Stomach (tissue), 9 donors: ENCODE measurements around the gene ZNF296. TPM values are rescaled to one million over a fixed set of nuclear protein-coding genes. Genes with fewer than 3 reads are reported as not detected.

Source experiments
- DNase-seq, 2 donors: peaks; one replicate each; pipeline versions ENCODE4 v3.0.0 to v3.0.0-alpha.2; 2013 to 2019
- H3K27ac ChIP-seq, 5 donors: fragments of 200-600 bp in 4 of 5; sonication (generic) in 4 of 5; one replicate each; pipeline ENCODE4 v1.5.1; 2013 to 2019; ENCODE audit warnings: mild to moderate bottlenecking in 1 of 5, moderate library complexity in 1 of 5
- H3K27me3 ChIP-seq, 3 donors: fragments of 200-600 bp; sonication (generic); one replicate each; pipeline ENCODE4 v1.5.1; 2017 to 2019; ENCODE audit warnings: mixed run types in 1 of 3
- H3K36me3 ChIP-seq, 4 donors: fragments of 200-600 bp; sonication (generic); 1 replicate in 3 of 4; 2 replicates in 1 of 4; pipeline ENCODE4 v1.5.1; 2016 to 2019
- H3K4me1 ChIP-seq, 4 donors: fragments of 200-600 bp; sonication (generic); one replicate each; pipeline ENCODE4 v1.5.1; 2016 to 2019
- H3K4me3 ChIP-seq, 4 donors: fragments of 200-600 bp; sonication (generic) in 3 of 4; one replicate each; pipeline ENCODE4 v1.5.1; 2016 to 2019; ENCODE audit warnings: mild to moderate bottlenecking in 1 of 4
- H3K9me3 ChIP-seq, 4 donors: fragments of 200-600 bp; sonication (generic); one replicate each; pipeline ENCODE4 v1.5.1; 2016 to 2019
- CTCF ChIP-seq, 7 experiments: fragments of 450-650 bp in 4 of 7; fragments of 200-600 bp in 3 of 7; sonication (generic) in 3 of 7; IDR thresholded peaks; one replicate each; pipeline ENCODE4 v1.5.1; 2016 to 2019; ENCODE audit warnings: antibody characterized with exemption in 7 of 7, control low read depth in 2 of 7, mild to moderate bottlenecking in 1 of 7
- EP300 ChIP-seq: sonication (generic); formaldehyde crosslinking; IDR thresholded peaks from one replicate; pipeline ENCODE4 v1.6.1; 2017; ENCODE audit warnings: antibody characterized with exemption
- POLR2A ChIP-seq, 4 donors: fragments of 450-650 bp; IDR thresholded peaks; one replicate each; pipeline ENCODE4 v1.6.1; 2016; ENCODE audit warnings: antibody characterized with exemption in 4 of 4, control low read depth in 2 of 4, mild to moderate bottlenecking in 1 of 4, moderate library complexity in 1 of 4
- POLR2AphosphoS5 ChIP-seq, 3 donors: sonication (generic); formaldehyde crosslinking; IDR thresholded peaks; one replicate each; pipeline ENCODE4 v1.6.1; 2016; ENCODE audit warnings: antibody characterized with exemption in 3 of 3
- WGBS, 5 donors: extraction: QIAGEN DNeasy Blood & Tissue Kit in 3 of 5; methylation state at CpG; one replicate each; pipeline versions ENCODE4 v1.1.5 to v1.1.7; 2013 to 2018; 5-methylcytosine and 5-hydroxymethylcytosine counted together
- intact Hi-C: fragments of 100-400 bp; cut with DNase I; formaldehyde crosslinking; loops from one replicate; pipeline ENCODE4 v1.15.1; 2023; ENCODE audit warnings: low total_unique reads
- polyA plus RNA-seq, 3 donors: library from polyadenylated mRNA; stranded (reverse); fragments of 200-250 nt; gene quantifications; one replicate each; pipeline ENCODE4 v1.2.3, GENCODE V29; 2013
- total RNA-seq, 5 donors: library from RNA; depleted of rRNA; stranded (reverse); fragments of >200 nt; gene quantifications; one replicate each; pipeline versions ENCODE4 v1.1.0 to v1.2.3, GENCODE V29; 2014 to 2016
- donor health status: healthy with polysubstance abuse.
- donor health status: Bipolar disorder and iron deficiency.
- donor health status: healthy.

The ZNF296 gene
- total and polyA plus RNA-seq, 8 donors = 0.45 to 13.4 (median 5.0) TPM; not detected in 1

DNA sequence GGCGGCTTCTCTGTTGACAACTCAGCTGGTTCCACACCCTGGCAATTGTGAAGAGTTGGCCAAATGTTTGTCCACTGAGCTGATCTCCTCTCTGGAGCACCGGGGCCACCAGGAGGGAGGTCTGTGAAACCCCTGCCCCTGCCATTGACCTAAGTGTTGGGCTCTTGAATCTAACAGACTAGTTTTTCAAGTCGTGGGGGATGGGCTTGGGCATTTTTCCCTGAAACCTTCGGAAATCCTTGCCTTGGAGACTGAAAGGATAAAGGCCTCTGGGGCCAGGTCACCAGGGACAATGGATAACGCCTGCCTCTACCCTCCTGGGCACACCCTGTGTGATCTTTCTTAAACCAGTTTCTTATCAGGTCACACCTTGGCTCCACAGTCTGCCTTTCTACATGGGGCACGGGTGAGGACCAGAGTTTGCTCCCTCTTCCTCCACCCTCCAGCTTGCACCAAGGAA is 3.7 kb upstream of the ZNF296 start:
- intact Hi-C loops = no loop called here
- WGBS, 5 donors = 3 to 10% (median 4%) methylated on average over 5 to 6 of the region's 6 CpGs
- Histone ChIP-seq H3K9me3 (no peaks in the 10 kb centered on the region), H3K4me3 (peak overlapping the region; percentile 76 to 97 (median 78)), H3K27ac (peak overlapping the region; percentile 83 to 87 (median 86)), H3K27me3 (no peaks in the 10 kb centered on the region), H3K36me3 (peaks cover 0 to 39% (median 29%) of the 10 kb centered on the region in 4 donors), H3K4me1 (peaks cover 22 to 69% (median 56%) of the 10 kb centered on the region in 4 donors)
- DNase-seq = peak; percentile 52 to 66
- TF ChIP-seq POLR2AphosphoS5 (IDR thresholded peaks at IDR 0.05) = peak in 1 of 3 donors; percentile 59
- no peak for TF ChIP-seq CTCF (IDR thresholded peaks at IDR 0.05)

DNA sequence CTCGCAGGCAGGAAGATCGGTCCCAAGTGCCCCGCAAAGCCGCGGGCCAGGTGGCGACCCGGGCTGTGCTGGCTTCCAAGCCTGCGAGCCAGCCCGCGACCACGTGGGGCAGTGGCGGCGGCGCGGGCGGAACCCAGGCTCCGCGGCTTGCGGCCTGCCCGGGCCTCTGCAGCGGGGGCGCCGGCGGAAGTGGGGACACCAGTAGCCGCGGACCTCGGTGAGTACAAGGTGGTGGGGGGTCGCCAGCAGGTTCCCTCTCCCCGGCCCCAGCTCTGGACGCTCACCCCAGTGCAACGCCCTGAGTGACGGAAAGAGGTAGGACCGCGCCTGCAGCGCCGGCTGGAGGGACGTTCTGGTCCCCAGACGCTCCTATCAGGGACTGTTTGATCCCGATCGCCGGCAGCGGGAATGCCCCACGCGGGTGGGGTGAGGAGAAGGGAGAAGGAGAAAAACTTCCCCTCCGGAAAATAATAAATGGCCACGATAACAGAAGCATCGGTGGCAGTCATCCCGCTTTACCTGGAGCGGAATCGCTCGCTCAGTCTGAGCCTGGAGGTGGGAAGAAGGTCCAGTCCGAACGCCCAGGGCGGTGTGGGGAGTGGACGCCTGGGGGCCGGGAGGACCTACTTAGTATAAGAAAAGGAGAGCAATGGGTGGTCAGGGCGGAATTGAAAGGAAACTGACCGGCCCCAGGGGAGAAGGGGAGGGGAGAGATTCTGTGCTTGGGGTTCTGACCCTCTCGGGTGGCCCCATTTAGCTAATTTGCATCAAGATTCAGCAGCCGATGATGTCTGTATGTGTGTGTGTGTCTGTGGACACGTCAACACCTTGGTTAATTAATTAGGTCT is 3.0 kb upstream of the ZNF296 start, which contains the start of gene GEMIN7:
Gene GEMIN7 (plus strand): TSS at position 198 of the 848 bp plus-strand sequence. CDS start 10,855 bp downstream, outside the sequence.
- Histone ChIP-seq H3K9me3 (no peaks in the 10 kb centered on the region), H3K27me3 (no peaks in the 10 kb centered on the region), H3K4me1 (peaks cover 22 to 76% (median 60%) of the 10 kb centered on the region in 4 donors), H3K36me3 (peaks cover 0 to 33% (median 22%) of the 10 kb centered on the region in 4 donors), H3K4me3 (peak within 1 kb of the TSS; percentile 76 to 97 (median 78)), H3K27ac (peak within 1 kb of the TSS; percentile 83 to 87 (median 86))
- intact Hi-C loops = no loop called here
- TF ChIP-seq CTCF (IDR thresholded peaks at IDR 0.05) = no peak
- no peak for TF ChIP-seq EP300
- TF ChIP-seq POLR2A (IDR thresholded peaks at IDR 0.05) = peak in 1 of 4 donors; percentile 21
- TF ChIP-seq POLR2AphosphoS5 (IDR thresholded peaks at IDR 0.05) = peak; percentile 53 to 69 (median 67)
- 0 to 1% (median 1%) methylated on average over 28 to 61 of the region's 61 CpGs for WGBS, 5 donors
- DNase-seq = peak; percentile 84 to 91

DNA sequence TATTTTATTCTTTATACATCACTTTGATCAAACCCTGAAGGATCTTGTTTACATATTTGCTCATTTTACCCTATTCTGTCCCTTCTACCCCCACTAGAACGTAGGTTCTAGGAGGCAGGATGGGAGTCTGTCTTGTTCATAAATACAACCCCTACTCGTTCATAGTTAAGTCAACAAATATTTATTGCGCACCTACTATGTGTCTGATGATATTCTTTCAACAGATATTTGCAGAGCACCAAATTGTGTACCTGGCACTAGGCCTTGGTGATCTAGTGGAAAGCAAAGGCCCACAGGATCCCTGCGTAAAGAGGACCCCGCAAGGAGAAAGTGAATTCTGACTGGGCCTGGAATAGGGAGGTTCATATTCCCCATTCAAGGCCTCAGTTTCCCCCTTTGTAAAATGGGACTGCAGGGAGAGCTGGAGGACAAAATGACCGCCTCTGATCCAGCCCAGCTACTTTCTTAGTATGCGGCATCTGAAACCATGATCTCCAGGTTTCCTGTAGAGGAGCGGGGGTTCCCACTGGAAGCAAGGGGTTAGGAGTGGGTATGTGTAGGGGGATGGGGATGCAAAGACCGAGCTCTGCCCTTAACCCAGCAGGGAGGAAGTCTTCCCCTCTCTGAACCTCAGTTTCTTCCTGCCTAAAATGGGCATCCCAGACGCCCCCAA is 2.2 kb upstream of the ZNF296 start:
- intact Hi-C loops = no loop called here
- H3K4me3 ChIP-seq = peak overlapping the region; percentile 76 to 97 (median 78)
- 55 to 69% (median 60%) methylated on average over 9 to 10 of the region's 10 CpGs for WGBS, 5 donors

More for the DNA sequence above, 2.2 kb upstream of the ZNF296 start:
- TF ChIP-seq POLR2AphosphoS5 (IDR thresholded peaks at IDR 0.05) (no peak), POLR2A (IDR thresholded peaks at IDR 0.05) (no peak), CTCF (IDR thresholded peaks at IDR 0.05) (no peak), EP300 (no peak)
- H3K27me3 ChIP-seq = no peaks in the 10 kb centered on the region
- peaks cover 22 to 83% (median 62%) of the 10 kb centered on the region in 4 donors for H3K4me1 ChIP-seq
- peaks cover 0 to 25% (median 20%) of the 10 kb centered on the region in 4 donors for H3K36me3 ChIP-seq
- peak overlapping the region; percentile 83 to 87 (median 86) for H3K27ac ChIP-seq
- no peaks in the 10 kb centered on the region for H3K9me3 ChIP-seq
- DNase-seq = no peak
